Embryonic facial prominence (tissue), 1 donor: ENCODE measurements around the gene FOXA1.
"Not testable (repeated sequence)": the region's sequence is repeated elsewhere in the genome, so short reads cannot be mapped to it uniquely, and the experiment has no call there.

Experiments used
- DNase-seq: peaks from one replicate; pipeline ENCODE4 v3.0.0-alpha.2; 2016; ENCODE audit errors: extremely low spot score

The FOXA1 gene

DNA sequence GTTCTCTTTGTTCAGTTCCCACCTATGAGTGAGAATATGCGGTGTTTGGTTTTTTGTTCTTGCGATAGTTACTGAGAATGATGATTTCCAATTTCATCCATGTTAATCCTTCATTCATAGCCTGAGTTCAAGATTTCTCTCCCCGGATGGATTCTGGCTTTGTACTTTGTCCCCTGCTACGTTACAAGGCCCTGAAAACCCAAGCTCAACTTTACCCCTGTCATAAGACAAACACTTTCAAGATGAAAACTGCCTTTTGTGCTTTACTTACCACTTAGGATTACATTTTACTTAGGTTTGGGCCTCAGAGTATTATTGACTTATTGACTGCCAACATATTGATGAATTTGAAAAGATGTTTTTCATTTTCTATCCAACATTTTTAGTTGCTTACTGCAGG is 36.3 kb downstream of the FOXA1 start:
- no peak for DNase-seq

DNA sequence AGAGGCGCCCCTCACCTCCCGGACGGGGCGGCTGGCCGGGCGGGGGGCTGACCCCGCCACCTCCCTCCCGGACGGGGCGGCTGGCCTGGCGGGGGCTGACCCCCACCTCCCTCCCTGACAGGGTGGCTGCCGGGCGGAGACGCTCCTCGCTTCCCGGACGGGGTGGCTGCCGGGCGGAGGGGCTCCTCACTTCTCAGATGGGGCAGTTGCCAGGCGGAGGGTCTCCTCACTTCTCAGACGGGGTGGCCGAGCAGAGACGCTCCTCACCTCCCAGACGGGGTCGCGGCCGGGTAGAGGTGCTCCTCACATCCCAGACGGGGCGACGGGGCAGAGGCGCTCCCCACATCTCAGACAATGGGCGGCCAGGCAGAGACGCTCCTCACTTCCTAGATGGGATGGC is 39.5 kb downstream of the FOXA1 start:
- DNase-seq = not testable (repeated sequence)

DNA sequence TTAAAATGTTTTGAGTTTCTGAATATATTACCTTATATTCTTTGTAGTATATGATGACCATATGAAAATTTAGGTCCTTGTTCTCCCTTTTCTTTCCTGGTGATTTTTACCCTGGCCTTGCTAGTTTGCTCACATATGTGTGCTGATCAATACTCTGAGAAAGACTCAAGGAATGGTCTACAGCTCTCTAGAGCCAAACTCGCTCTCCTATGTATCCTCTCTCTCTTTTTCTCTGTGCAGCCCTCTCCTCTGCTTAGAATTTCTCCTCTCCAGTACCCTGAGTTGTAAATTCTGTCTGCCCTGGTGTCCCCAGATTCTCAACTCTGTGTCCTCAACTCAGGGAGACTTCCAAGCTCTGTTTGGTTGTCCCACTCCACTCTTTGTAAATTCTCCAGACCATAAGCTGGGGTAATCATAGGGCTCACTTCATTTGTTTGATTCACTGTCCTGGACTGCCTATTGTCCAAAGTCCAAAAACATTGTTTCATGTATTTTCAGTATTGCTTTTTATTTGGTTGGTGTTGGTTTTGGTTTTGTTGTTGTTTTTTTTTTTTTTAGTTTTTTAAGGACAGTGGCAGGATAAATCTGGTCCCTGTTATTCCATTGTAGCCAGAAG is 41.0 kb downstream of the FOXA1 start:
- no peak for DNase-seq

DNA sequence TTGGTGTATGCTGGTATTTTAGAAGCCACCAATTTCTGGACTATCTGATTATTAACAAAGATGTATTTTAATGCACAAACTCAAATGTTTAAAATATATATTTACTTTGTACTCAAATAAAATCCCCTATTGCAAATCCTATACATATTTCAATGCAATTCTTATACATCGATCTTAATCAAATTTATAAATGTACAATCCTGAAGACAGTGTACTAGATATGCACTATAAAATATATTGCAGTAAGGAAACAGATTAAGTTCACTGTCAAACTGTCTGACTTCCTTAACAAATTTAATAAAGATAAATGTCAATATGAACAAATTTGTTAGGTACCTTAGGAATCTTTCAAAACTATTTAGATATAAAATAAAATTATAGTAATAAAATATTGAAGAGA is 43.9 kb downstream of the FOXA1 start:
- no peak for DNase-seq

DNA sequence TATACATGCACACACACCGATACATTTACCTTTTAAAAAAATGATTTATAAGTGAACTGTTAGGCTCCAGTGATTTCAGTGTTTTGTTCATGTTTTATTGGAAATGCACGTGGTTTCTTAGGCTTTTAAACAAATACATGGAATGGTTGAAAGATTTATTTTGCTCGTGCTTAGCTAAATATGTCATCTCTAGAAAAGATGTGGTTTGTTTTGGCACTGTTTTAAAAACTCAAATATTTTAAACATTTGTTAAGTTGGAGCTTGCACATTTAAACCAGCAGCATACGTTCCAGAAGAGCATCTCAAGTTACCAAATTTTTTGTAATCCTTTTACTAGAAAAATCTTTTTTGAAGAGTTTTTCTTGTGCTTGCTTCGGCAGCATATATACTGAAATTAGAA is 44.5 kb downstream of the FOXA1 start:
- DNase-seq = peak; percentile 12

DNA sequence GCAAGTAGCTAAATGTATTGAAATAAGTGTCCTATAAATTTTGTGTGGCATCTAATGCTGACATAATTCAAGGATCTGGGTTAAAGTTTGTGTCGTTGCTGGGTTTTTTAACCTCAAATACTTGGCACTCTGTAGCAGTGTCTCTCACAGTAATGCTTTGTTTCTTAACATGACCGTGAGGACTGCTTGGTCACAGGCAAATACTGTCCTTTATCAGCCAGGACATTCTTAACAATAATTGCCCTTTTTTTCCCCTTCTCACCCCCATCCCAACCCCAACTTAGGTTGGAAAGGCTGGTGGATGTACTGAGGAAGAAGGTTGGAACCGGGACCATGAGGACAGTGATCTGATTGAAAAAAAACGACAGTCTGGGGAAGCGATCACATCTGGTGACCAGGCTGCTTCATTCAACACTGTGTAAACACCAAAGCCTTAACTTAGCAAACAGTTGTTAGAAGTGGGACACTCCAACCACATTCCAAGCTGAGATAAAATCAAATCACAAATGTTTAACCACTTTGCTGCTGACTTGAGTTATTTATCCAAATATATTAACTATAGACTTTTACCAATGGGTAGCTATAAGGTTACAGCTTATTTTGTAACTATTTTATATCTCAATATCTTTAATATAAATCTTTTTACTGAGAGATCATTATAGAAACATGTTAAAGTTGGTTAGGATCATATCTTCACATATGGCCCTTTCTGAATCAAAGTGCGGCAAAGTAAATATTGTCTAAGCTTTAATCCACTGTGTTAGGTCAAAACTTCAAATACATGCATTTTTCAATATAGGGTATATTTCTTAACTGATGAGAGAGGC is 48.2 kb downstream of the FOXA1 start:
- DNase-seq = no peak

DNA sequence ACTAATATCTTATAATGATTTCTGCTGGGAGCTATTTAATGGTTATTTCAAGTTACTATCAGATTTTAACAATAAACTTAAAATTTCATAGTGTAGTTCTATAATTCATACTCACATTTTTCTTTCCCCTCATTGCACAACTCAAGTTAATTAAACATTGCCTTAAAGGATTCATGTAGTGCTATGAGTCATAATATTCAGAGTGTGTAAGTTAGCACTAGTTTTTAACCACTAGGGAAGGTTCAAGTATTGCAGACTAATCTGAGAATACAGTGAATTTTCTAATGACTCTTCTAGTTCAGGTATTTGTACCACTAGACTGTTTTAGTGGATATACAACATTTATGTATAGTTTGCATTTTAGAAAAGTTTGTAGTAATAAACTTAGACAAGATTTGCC is 49.9 kb downstream of the FOXA1 start:
- DNase-seq = no peak

DNA sequence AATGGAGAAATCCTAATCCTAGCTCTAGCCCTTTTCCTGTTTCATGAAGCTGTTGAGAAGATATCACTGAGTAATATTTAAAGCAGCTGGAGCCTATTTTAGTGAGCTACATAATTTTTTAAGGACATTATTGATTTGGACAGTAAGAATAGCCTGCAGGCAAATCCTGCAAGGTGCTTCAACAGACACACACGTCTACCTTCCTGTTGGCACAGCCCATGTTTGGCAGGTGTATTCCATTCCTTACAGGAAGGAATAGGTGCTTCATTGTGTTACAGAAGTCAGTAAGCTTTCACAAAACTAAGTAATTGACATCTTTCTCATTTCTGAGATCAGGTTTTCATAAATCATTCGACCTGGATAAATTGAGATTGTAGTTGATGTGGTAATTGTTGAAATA is 50.6 kb downstream of the FOXA1 start:
- no peak for DNase-seq

DNA sequence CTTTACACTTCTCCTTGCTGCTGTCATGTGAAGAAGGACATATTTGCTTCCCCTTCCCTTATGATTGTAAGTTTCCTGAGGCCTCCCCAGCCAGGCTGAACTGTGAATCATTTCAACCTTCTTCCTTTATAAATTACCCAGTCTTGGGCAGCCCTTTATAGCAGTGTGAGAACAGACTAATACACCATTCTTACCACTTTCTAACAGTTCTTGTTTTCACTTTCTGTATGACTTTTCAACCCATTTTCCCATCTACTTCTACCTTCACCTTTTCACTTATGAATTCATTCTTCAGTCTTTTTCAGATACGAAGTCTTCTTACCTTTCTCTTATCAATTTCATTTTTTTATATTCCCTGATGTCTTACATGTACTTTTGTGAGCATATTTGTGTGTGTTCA is 55.1 kb downstream of the FOXA1 start:
- DNase-seq = no peak
